HG02840 (cell line): Measurements from ENCODE around the gene NDUFB10.

Experiments
- ATAC-seq: cut with Tn5 transposase; IDR thresholded peaks from one replicate; pipeline ENCODE4 v1.9.1; 2021; ENCODE audit warnings: mild to moderate bottlenecking, moderate library complexity, moderate number of reproducible peaks; ENCODE audit not compliant: unreplicated experiment, low FRiP score

Gene NDUFB10

GRCh38 chr16:1982013-1982433 is 22.7 kb downstream of the NDUFB10 start:
- no peak for ATAC-seq

GRCh38 chr16:1982991-1983543 is 23.7 kb downstream of the NDUFB10 start:
- ATAC-seq = no peak

- ATAC-seq = peak; percentile 78
Observed at GRCh38 chr16:1983544-1984346, 24.4 kb downstream of the NDUFB10 start, which contains the start of gene GFER. Gene GFER (plus strand): TSS chr16:1984193. CDS start chr16:1984219, 26 bp downstream.

GRCh38 chr16:1984347-1985225 is 25.2 kb downstream of the NDUFB10 start:
- ATAC-seq = no peak

- ATAC-seq = no peak
Observed at GRCh38 chr16:1985466-1986150, 26.3 kb downstream of the NDUFB10 start.

GRCh38 chr16:1987198-1987597 is 27.9 kb downstream of the NDUFB10 start:
- no peak for ATAC-seq

- ATAC-seq = no peak
Observed at GRCh38 chr16:1989209-1990100, 30.1 kb downstream of the NDUFB10 start, which contains the start of gene SYNGR3. Gene SYNGR3 (plus strand): TSS chr16:1989970. CDS start chr16:1990103, 133 bp downstream.

- no peak for ATAC-seq
Observed at GRCh38 chr16:1990101-1990350, 30.7 kb downstream of the NDUFB10 start.

GRCh38 chr16:1990351-1991134 is 31.2 kb downstream of the NDUFB10 start:
- ATAC-seq = peak; percentile 1

GRCh38 chr16:1991135-1991551 is 31.8 kb downstream of the NDUFB10 start:
- peak; percentile 34 for ATAC-seq

- peak; percentile 36 for ATAC-seq
Observed at GRCh38 chr16:1991588-1991947, 32.2 kb downstream of the NDUFB10 start.

- peak; percentile 50 for ATAC-seq
Observed at GRCh38 chr16:1991948-1992703, 32.8 kb downstream of the NDUFB10 start.

- ATAC-seq = no peak
Observed at GRCh38 chr16:1992704-1993317, 33.5 kb downstream of the NDUFB10 start.

GRCh38 chr16:1993731-1994131 is 34.4 kb downstream of the NDUFB10 start:
- ATAC-seq = no peak

GRCh38 chr16:1997494-1998359 is 38.4 kb downstream of the NDUFB10 start:
- no peak for ATAC-seq

GRCh38 chr16:1998360-1998835 is 39.1 kb downstream of the NDUFB10 start:
- no peak for ATAC-seq
